Right lobe of liver (tissue), 6 donors: ENCODE results near the gene KXD1. TPM values are rescaled to one million over a fixed set of nuclear protein-coding genes. Genes with fewer than 3 reads are reported as not detected.

ENCODE experiments used
- ATAC-seq, 4 donors: fragments of 200-7000 bp; cut with Tn5 transposase; one replicate each; pipeline ENCODE4 v1.9.1; 2020; ENCODE audit warnings: mild to moderate bottlenecking in 4 of 4, moderate library complexity in 4 of 4
- DNase-seq, 3 donors: peaks; one replicate each; pipeline ENCODE4 v3.0.0-alpha.2; 2020
- H3K27ac ChIP-seq, 3 donors: fragments of 200-600 bp; one replicate each; pipeline ENCODE4 v1.8.0; 2022
- H3K27me3 ChIP-seq, 2 donors: fragments of 200-600 bp; one replicate each; pipeline ENCODE4 v1.8.0; 2022
- H3K36me3 ChIP-seq, 4 donors: fragments of 200-600 bp; sonication (generic) in 1 of 4; one replicate each; pipeline versions ENCODE4 v1.5.1 to v1.8.0; 2017 to 2022; ENCODE audit warnings: control low read depth in 1 of 4
- H3K4me1 ChIP-seq, 4 donors: fragments of 200-600 bp; sonication (generic) in 1 of 4; one replicate each; pipeline versions ENCODE4 v1.5.1 to v1.8.0; 2017 to 2022; ENCODE audit warnings: control low read depth in 1 of 4
- H3K4me3 ChIP-seq, 3 donors: fragments of 200-600 bp; one replicate each; pipeline ENCODE4 v1.8.0; 2022
- H3K9me3 ChIP-seq, 4 donors: fragments of 200-600 bp; sonication (generic) in 1 of 4; one replicate each; pipeline versions ENCODE4 v1.5.1 to v1.8.0; 2017 to 2022; ENCODE audit warnings: control low read depth in 1 of 4
- POLR2A ChIP-seq: fragments of 450-650 bp; IDR thresholded peaks from one replicate; pipeline ENCODE4 v1.6.1; 2017; ENCODE audit warnings: antibody characterized with exemption, mild to moderate bottlenecking
- WGBS: methylation state at CpG from one replicate; pipeline ENCODE4 v1.1.6; 2018; ENCODE audit warnings: low coverage, low lambda C conversion rate; ENCODE audit not compliant: insufficient coverage; ENCODE audit errors: missing lambda C conversion rate; 5-methylcytosine and 5-hydroxymethylcytosine counted together
- intact Hi-C, 2 donors: fragments of 100-400 bp; cut with DNase I; formaldehyde crosslinking; loops; one replicate each; pipeline versions ENCODE4 v1.11.2 to v1.14.1; 2022
- total RNA-seq, 6 experiments: library from RNA; depleted of rRNA in 2 of 6; stranded (reverse); fragments of >200 nt in 2 of 6; fragmentation: NEBNext Ultra II Directional in 3 of 6; extraction: Animal tissue kit (Norgen Biotek cat#: 25700) in 3 of 6; gene quantifications; one replicate each; pipeline versions ENCODE4 v1.1.0 to v1.2.4, GENCODE V29; 2016 to 2023
- TF ChIP-seq, protein P1 (sequence below), 4 donors: fragments of 200-600 bp in 3 of 4; fragments of 450-650 bp in 1 of 4; IDR thresholded peaks; one replicate each; pipeline versions ENCODE4 v1.5.1 to v1.8.0; 2016 to 2022; ENCODE audit warnings: antibody characterized with exemption in 4 of 4, mild to moderate bottlenecking in 2 of 4
- donor health status: DM: no; HTN: yes; CAD: no.
- donor health status: DM: no; HTN: no; CAD: no.
- donor health status: DM: no; HTN: no; CAD: no.
- donor health status: DM: no; HTN: yes; CAD: no.
- donor health status: DM: no; HTN: yes; CAD: no.

Gene KXD1
- total RNA-seq, 6 experiments from 2014 or later = 30.2 to 93.0 (median 36.1) TPM

DNA sequence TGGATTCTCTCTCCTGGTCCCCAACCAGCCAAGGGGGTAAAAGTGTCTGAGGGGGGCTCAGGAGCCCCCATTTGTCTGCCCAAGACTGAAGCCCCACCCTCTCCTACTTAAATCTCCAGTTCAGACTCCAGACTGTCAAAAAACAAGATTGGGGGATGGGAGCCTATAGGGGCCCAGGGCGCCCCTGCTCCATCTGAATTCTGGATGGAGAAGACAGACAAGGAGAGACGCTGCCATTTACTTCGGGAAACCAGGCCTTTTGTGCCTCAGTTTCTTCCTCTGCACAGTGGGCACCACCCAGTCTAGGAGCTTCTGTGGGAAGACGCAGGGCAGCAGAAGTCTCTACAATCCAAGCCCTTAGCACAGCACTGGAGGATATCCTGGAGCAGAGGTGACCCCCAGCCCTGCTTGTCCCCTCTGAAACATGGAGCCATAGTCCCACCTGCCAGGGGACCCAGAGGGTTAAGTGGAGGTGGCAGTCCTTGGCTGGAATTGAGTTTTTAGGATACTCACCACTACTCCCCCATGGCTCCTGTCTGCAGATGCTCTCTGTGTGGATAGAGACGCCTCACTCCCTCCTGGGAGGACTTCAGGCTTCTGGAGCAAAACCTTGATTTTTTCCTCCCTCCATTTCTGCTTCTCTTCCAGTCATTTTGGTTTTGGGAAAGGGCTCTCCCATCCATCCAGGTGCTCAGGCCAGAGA lies 50.6 kb downstream of the KXD1 start:
- Histone ChIP-seq H3K27me3 (peaks cover 0 to 41% of the 10 kb centered on the region in 2 donors), H3K4me3 (no peak overlapping the region), H3K9me3 (no peaks in the 10 kb centered on the region), H3K27ac (no peak overlapping the region), H3K36me3 (no peaks in the 10 kb centered on the region), H3K4me1 (peaks cover 0 to 7% (median 0%) of the 10 kb centered on the region in 4 donors)
- DNase-seq (no peak), ATAC-seq (no peak)
- WGBS = 13% methylated on average over 1 of the region's 5 CpGs
- intact Hi-C loops = no loop called here
- TF ChIP-seq, protein P1, sequence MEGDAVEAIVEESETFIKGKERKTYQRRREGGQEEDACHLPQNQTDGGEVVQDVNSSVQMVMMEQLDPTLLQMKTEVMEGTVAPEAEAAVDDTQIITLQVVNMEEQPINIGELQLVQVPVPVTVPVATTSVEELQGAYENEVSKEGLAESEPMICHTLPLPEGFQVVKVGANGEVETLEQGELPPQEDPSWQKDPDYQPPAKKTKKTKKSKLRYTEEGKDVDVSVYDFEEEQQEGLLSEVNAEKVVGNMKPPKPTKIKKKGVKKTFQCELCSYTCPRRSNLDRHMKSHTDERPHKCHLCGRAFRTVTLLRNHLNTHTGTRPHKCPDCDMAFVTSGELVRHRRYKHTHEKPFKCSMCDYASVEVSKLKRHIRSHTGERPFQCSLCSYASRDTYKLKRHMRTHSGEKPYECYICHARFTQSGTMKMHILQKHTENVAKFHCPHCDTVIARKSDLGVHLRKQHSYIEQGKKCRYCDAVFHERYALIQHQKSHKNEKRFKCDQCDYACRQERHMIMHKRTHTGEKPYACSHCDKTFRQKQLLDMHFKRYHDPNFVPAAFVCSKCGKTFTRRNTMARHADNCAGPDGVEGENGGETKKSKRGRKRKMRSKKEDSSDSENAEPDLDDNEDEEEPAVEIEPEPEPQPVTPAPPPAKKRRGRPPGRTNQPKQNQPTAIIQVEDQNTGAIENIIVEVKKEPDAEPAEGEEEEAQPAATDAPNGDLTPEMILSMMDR (IDR thresholded peaks at IDR 0.05) = no peak
- TF ChIP-seq POLR2A = no peak

DNA sequence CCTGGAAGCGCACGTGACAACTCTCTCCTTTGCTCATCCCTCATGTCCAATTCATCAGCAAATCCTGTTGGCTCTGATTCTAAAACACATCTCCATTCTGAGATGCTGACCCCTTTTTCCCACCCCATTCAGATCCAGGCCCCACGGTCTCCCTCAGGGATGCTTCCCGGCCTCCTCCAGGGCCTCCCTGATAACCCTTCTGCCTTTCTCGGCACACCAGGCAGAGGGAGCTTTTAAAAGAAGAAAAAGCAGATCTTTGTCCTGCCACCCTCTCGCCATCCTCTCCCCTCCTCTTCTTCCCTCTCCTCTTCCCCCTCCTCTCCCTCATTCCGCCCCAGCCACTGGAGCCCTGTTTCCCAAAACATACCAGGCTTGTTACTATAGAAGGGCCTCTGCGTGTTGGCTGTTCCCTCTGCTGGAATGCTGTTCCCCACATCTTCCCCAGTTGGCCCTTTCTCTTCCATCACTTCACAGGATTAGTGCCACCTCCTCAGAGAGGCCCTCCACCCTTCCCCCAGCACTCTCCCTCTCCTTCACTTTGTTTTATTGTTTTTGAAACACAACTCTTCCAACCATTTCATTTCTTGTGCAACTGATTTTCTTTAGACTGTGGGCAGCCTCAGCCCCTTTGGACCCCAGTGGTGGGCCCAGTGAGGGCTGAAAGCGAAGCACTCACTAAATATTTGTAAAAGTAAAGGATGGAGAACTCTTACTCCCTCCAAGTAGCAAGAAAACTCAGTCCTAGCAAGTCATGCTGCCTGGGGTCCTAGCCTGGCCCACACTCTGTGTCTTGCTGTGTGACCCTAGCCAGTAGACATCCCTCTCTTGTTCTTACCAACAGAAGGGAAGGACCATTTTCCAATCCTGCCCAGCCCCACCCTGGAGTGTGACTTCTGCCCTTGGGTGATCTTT lies 51.4 kb downstream of the KXD1 start:
- no peak overlapping the region for H3K27ac ChIP-seq
- 34% methylated on average over 9 of the region's 9 CpGs for WGBS
- peaks cover 0 to 7% (median 0%) of the 10 kb centered on the region in 4 donors for H3K4me1 ChIP-seq

DNA sequence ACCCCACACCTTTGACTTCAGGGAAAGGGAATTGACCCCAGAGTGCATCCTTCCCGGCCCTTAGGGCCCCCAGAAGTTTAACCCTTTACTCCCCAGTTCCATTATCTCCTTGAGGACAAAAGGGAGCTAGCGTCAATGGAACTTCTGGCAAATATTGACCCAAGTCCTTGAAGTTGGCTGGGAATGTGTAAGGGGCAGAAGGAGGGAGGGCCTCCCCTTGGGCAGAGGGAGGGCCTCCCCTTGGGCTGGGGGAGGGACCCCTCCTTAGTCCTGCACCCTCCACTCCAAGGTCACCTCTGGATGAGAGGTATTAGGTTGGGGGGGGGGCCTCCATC lies 52.0 kb downstream of the KXD1 start:
- no peak overlapping the region for H3K4me3 ChIP-seq
- no peak for DNase-seq
- H3K9me3 ChIP-seq = no peaks in the 10 kb centered on the region
- no peak for ATAC-seq
- H3K27me3 ChIP-seq = peaks cover 0 to 36% of the 10 kb centered on the region in 2 donors
- no peak for TF ChIP-seq POLR2A
- TF ChIP-seq, protein P1 (IDR thresholded peaks at IDR 0.05) = no peak
- no peaks in the 10 kb centered on the region for H3K36me3 ChIP-seq
- intact Hi-C loops = no loop called here
- no peak overlapping the region for H3K27ac ChIP-seq
- H3K4me1 ChIP-seq = peaks cover 0 to 7% (median 0%) of the 10 kb centered on the region in 4 donors
- WGBS = 25% methylated on average over 2 of the region's 2 CpGs

More for the DNA sequence above, 51.4 kb downstream of the KXD1 start:
- intact Hi-C loops = no loop called here
- TF ChIP-seq, protein P1 (IDR thresholded peaks at IDR 0.05) = no peak
- no peak for TF ChIP-seq POLR2A
- Histone ChIP-seq H3K9me3 (no peaks in the 10 kb centered on the region), H3K27me3 (peaks cover 0 to 36% of the 10 kb centered on the region in 2 donors), H3K36me3 (no peaks in the 10 kb centered on the region), H3K4me3 (no peak overlapping the region)
- no peak for ATAC-seq
- DNase-seq = no peak

DNA sequence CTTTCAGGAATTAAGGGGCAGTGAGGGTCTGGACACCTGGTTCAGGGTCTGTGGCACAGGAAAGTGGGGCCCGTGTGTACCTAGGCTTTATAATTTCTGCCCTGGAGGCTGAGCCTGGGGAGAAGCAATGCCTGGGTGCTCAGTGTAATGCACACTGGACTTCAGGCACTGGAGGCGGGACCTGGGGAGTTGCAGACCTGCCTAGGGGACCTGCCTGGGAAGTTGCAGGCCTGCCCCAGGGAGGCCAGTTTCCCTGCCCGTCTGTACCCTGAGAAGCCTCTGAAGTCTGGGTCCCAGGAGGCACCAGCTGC lies 52.5 kb downstream of the KXD1 start:
- H3K27ac ChIP-seq = no peak overlapping the region
- peaks cover 0 to 7% (median 0%) of the 10 kb centered on the region in 4 donors for H3K4me1 ChIP-seq
- peaks cover 0 to 36% of the 10 kb centered on the region in 2 donors for H3K27me3 ChIP-seq
- H3K9me3 ChIP-seq = no peaks in the 10 kb centered on the region
- 0% methylated on average over 1 of the region's 3 CpGs for WGBS
- no peak for DNase-seq
- H3K36me3 ChIP-seq = no peaks in the 10 kb centered on the region
- intact Hi-C loops = no loop called here
- TF ChIP-seq, protein P1 (IDR thresholded peaks at IDR 0.05) = no peak
- no peak for TF ChIP-seq POLR2A
- no peak overlapping the region for H3K4me3 ChIP-seq
- ATAC-seq = no peak
